Measurements from ENCODE around the gene STAT6.

DNA sequence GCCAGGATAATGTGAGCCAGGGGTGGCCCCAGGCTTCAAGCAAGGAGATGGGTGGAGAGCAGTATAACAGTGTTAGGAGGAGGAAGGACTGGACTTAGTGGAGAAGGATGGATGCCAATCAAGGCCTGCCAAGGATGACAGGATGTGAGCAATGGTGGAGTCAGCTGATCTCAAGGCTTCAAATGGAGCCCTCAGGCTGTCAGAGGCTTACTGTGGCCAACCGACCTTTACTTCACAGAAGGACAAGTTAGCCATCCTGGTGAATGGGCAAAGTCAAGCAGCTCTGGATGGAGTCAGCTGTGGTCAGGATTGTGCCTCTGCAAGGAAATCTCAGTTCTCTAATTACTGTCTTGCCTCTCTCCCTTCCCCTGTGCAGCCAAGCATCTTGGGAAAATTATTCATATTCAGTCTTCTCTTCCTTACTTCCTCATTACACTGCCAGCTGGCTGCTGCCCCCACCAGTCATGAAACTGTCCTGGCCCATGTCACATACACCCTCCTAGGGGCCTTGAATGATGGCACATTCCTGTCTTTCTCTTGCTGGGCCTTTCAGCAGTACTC is 7.6 kb upstream of the STAT6 start:
- no peak for TF ChIP-seq CTCF (IDR thresholded peaks at IDR 0.05)
- no peak for TF ChIP-seq POLR2AphosphoS5 (IDR thresholded peaks at IDR 0.05; ENCODE audit: low read depth, low read length)
- no peak for TF ChIP-seq SIN3A (IDR thresholded peaks at IDR 0.05; ENCODE audit: borderline replicate concordance, insufficient read depth, low read depth, low read length)
- TF ChIP-seq TCF7L2 (IDR thresholded peaks at IDR 0.05; ENCODE audit: low read depth, low read length) = no peak

Data from Panc1 (cell line).